NCI-H1436 (cell line): ENCODE data around the gene TSKS.

Source experiments
- DNase-seq: peaks from one replicate; lab custom pipeline; 2025; lab: John Stamatoyannopoulos, UW

TSKS gene

DNA sequence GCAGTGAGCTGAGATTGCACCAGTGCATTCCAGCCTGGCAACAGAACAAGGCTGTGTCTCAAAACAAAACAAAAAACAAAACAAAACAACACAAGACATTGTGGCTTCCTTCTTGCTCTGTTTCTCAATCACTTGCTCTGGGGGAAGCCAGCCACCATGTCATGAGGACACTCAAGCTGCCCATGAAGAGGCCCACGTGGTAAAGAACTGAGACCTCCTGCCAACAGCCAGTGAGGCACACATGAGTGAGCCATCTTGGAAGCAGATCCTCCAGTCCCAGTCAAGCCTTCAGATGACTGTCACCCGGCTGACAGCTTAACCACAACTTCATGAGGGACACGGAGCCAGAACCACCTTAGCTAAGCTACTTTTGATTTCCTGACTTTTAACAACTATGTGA lies 47.0 kb downstream of the TSKS start:
- DNase-seq, result no peak

GRCh38 chr19:49713236-49713845 lies 49.8 kb downstream of the TSKS start:
- DNase-seq, result no peak

- DNase-seq, result no peak
Measured at GRCh38 chr19:49712397-49712859, 50.7 kb downstream of the TSKS start.

DNA sequence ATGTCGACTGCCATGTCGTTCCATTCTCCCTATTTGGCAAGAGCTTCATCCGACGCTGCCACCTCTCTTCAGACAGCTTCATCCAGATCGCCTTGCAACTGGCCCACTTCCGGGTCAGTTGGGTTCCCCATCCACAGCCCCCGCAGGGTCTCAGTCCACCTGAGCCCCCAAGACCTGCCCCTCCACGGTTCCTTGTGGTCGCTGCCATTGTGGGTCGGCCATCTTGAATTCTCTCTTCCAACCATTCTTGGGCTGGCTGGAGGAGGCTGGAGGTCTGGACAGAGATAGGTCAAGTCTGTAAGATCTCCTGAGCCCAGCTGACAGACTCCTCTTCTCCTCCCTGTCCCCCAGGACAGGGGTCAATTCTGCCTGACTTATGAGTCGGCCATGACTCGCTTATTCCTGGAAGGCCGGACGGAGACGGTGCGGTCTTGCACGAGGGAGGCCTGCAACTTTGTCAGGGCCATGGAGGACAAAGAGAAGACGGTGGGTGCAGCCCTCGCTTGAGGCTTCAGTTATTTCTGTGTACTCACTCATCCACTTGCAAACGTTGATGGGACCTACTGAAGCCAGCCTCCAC lies 52.6 kb downstream of the TSKS start:
- no peak for DNase-seq

DNA sequence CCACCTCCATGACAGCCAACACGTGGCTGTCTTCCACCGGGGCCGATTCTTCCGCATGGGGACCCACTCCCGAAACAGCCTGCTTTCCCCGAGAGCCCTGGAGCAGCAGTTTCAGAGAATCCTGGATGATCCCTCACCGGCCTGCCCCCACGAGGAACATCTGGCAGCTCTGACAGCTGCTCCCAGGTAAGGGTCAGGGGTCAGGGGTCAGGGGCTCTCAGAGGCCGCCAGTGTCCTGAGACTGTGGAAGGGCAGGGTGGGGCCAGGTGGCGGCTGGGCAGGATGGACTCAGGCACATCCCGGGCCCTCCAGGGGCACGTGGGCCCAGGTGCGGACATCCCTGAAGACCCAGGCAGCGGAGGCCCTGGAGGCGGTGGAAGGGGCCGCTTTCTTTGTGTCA lies 57.2 kb downstream of the TSKS start:
- DNase-seq, result no peak

GRCh38 chr19:49704888-49705642 lies 58.0 kb downstream of the TSKS start:
- DNase-seq, result no peak

GRCh38 chr19:49701271-49701786 lies 61.8 kb downstream of the TSKS start:
- DNase-seq, result no peak

DNA sequence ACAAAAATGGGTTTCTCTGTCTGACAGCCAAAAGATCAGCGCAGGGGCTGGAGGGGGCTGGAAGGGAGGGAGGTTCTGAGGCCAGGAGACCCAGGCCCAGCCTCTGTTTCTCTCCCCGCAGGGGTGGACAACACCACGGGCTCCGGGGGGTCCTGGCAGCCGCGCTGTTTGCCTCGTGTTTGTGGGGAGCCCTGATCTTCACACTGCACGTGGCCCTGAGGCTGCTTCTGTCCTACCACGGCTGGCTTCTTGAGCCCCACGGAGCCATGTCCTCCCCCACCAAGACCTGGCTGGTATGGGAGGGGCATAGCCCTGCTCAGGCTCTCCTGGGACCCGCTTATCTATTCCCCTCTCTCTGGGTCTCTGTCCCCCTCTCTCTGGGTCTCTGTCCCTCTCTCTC lies 62.5 kb downstream of the TSKS start:
- no peak for DNase-seq

DNA sequence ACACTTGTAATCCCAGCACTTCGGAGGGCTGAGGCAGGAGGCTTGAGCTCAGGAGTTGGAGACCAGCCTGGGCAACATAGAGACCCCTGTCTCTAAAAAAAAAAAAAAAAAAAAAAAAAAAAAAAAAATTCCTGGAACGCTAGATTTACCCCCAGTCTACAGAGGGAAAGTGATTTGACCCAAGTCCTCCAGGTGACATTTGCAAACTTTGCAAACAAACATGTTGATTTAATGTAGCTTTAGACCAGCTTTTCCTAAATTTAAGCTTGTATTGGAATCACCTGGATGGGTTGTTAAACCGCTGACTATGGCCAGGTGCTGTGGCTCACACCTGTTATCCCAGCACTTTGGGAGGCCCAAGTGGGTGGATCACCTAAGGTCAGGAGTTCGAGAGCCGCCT lies 63.7 kb downstream of the TSKS start:
- no peak for DNase-seq

GRCh38 chr19:49696865-49697264 lies 66.2 kb downstream of the TSKS start:
- no peak for DNase-seq

- DNase-seq, result no peak
Measured at GRCh38 chr19:49696115-49696514, 67.0 kb downstream of the TSKS start.

DNA sequence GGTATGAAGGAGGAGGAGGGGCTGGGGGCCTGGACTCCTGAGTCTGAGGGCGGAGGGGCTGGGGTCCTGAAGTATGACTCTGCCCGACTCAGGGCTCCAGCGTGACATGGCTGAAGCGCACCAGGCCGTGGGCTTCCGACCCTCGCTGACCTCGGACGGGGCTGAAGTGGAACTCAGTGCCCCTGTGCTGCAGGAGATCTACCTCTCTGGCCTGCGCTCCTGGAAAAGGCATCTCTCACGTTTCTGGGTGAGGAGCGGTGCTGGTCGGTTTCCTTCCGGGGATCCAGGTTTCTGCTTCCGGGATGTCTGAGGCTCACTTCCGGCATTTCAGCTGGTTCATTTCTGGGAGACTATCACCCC lies 71.0 kb downstream of the TSKS start:
- no peak for DNase-seq

GRCh38 chr19:49691243-49692146 lies 71.6 kb downstream of the TSKS start:
- DNase-seq, result peak; percentile 90

DNA sequence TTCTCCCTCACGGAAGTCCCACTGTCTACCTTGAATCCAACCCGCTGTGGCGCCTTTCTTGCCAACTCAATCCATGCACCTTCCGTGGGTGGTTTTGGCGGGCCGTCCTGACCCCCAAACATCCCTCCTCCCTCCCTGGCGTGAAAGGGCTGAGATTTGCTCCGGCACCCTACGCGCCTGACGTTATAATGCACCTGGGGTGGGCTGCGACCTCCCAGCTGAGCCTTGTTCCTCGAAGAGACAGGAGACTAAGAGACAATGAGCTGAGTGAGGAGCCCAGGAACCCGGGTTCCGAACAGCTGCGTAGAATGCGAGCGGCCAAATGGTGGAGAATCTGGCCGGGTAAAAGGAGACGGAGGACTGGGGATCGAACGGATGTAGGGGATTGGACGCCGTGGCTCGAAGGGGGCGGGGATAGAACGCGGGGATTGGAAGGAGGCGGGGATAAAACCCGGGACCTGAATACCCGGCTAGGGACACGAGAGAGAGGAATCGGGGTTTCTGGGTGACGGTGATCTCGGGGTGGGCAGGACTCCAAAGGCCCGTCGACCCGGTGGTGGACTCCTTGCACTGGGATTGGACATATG lies 72.4 kb downstream of the TSKS start, which contains the start of gene CPT1C:
CPT1C (plus strand) TSS at position 461 of the 587 bp plus-strand sequence. CDS start 1,137 bp downstream, outside the sequence.
- peak; percentile 97 for DNase-seq

GRCh38 chr19:49690079-49690655 lies 72.9 kb downstream of the TSKS start:
- no peak for DNase-seq
